Brain pericyte (primary cell): Measurements from ENCODE around the gene SYNE1.

Experiments used
- DNase-seq: peaks from one replicate; pipeline ENCODE4 v3.0.0-alpha.2; 2012; ENCODE audit warnings: low read depth, low spot score

Gene SYNE1

GRCh38 chr6:152277826-152278329, 359.3 kb downstream of the SYNE1 start:
- DNase-seq: no peak

GRCh38 chr6:152273638-152274037, 363.5 kb downstream of the SYNE1 start:
- no peak for DNase-seq

- no peak for DNase-seq
These were observed 364.2 kb downstream of the SYNE1 start for GRCh38 chr6:152273002-152273401.

- DNase-seq: no peak
These were observed 364.7 kb downstream of the SYNE1 start for GRCh38 chr6:152272486-152272885.

- DNase-seq: no peak
These were observed 365.2 kb downstream of the SYNE1 start for GRCh38 chr6:152271776-152272464.

- no peak for DNase-seq
These were observed 366.7 kb downstream of the SYNE1 start for GRCh38 chr6:152270301-152270925.

GRCh38 chr6:152268846-152269442, 368.2 kb downstream of the SYNE1 start:
- no peak for DNase-seq

- DNase-seq: no peak
These were observed 369.0 kb downstream of the SYNE1 start for GRCh38 chr6:152267967-152268845.

GRCh38 chr6:152265651-152266050, 371.5 kb downstream of the SYNE1 start:
- no peak for DNase-seq

- no peak for DNase-seq
These were observed 373.6 kb downstream of the SYNE1 start for GRCh38 chr6:152263582-152263981.

GRCh38 chr6:152261179-152261578, 376.0 kb downstream of the SYNE1 start:
- DNase-seq: no peak

- no peak for DNase-seq
These were observed 377.9 kb downstream of the SYNE1 start for GRCh38 chr6:152259234-152259633.

GRCh38 chr6:152257581-152257980, 379.6 kb downstream of the SYNE1 start:
- DNase-seq: no peak

GRCh38 chr6:152250127-152250526, 387.0 kb downstream of the SYNE1 start:
- no peak for DNase-seq

- DNase-seq: no peak
These were observed 388.2 kb downstream of the SYNE1 start for GRCh38 chr6:152248980-152249379.

- DNase-seq: no peak
These were observed 390.4 kb downstream of the SYNE1 start for GRCh38 chr6:152246554-152247337.

GRCh38 chr6:152244998-152245630, 392.0 kb downstream of the SYNE1 start:
- peak; percentile 26 for DNase-seq

- DNase-seq: no peak
These were observed 396.0 kb downstream of the SYNE1 start for GRCh38 chr6:152241013-152241766.

GRCh38 chr6:152240436-152240835, 396.7 kb downstream of the SYNE1 start:
- no peak for DNase-seq
